GM12874 (cell line): Measurements from ENCODE around the gene XKR7.
A peak's percentile ranks its signal among the peaks of the same experiment; 100 is the strongest.

Experiments used
- CTCF ChIP-seq: IDR thresholded peaks from 2 replicates; pipeline ENCODE4 v1.5.1; 2011; ENCODE audit warnings: low read depth, mild to moderate bottlenecking, control low read depth, low read length, moderate library complexity; ENCODE audit not compliant: insufficient read depth

Gene XKR7

GRCh38 chr20:31948008-31948407 is 19.9 kb upstream of the XKR7 start:
- TF ChIP-seq CTCF, result no peak

DNA sequence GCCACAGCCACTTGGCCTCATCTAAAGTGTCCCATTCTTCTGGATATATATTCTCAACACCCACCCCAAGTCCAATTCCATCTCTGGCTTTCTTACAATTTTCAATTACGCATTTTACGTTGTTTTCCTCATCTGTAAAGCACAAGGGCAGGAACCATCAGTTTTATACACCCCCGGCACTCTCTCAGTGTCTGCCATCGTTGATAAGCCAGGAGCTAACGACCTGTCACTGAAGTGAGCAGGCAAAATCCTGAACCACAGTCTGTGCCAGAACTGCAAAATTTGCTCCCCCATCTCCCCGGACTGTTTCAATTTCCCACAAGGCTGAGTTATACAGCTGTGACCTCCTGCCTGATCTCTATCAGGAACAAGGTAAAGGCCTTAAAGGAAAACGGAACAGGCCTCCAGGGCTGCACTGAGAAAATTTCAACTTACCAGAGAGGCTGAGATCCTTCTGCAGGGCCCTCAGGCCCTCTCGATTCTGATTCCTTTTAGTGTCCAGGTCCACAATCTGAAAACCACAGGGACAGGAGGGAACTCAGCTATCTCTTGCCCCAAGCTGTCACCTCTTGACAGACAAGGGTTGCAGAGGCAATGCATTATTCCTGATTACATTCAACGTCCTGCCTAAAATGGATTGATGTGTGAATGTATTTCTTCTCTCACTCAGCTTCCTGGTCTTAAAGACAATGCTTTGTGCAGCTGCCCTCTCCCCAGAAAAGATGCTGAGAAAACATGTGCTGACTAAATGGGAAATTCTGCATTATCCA is 17.9 kb upstream of the XKR7 start:
- no peak for TF ChIP-seq CTCF

DNA sequence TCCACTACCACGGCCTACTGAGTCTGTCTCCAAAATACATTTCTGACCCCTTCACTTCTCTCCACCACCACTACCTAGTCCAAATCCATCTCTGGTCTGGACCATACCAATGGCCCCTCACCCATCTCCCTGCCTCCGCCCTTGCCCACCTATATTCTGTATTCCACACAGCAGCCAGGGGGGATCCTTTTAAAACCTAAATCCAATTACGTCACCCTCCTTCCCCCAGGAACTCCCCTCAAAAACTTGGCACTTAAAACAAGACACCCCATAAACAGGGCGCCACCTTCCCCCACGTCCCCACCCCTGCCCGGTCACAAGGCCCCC is 16.8 kb upstream of the XKR7 start:
- TF ChIP-seq CTCF, result no peak

GRCh38 chr20:31951530-31952453 is 16.2 kb upstream of the XKR7 start, which contains the start of gene PDRG1:
Gene PDRG1 (minus strand): TSS chr20:31952046. CDS start chr20:31951961, 85 bp downstream.
- peak; percentile 96 for TF ChIP-seq CTCF

DNA sequence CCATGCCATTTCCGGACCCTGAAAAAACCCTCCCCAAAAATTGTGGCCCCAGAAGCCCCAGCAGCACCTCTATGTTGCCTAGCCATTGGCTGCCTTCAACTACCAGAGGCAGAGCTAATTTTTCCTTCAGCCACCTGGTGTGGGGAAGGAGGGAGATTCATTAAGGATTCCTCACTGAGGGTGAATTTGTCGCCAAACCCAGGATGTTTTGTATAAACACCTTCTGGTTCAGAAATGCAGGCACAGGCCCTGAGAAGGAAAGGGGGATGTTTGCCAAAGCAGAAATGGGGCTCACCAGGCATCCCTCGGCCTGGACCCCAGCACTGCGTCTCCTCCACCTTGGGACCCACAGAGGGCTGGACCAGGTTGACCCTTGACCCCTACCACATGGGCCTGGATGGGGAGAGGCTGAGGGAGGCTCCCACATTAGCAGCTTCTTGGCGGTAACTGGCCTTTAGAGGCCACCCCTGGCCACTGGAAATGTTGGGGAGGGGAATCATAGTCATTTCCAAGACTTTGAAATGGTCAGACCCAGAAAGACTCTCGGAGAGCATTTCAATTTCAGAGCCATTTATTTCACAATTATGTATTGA is 14.3 kb upstream of the XKR7 start:
- TF ChIP-seq CTCF, result no peak

DNA sequence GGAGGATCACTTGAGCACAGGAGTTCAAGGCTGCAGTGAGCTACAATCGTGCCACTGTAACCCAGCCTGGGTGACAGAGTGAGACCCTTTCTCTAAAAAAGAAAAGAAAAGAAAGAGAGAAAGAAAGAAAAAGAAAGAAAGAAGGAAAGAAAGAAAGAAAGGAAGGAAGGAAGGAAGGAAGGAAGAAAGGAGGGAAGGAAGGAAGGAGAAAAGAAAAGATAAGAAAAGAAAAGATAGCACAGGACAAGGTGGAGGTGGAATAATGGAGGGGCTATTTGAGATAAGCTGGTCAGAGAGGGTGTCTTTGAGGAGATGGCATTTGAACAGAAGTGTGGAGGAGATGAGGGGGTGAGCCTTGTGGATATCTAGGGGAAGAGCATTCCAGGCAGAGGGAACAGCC is 13.5 kb upstream of the XKR7 start:
- TF ChIP-seq CTCF, result no peak

- TF ChIP-seq CTCF, result no peak
Measured at GRCh38 chr20:31956556-31957526, 11.1 kb upstream of the XKR7 start.
